Loucy (cell line): ENCODE measurements around the gene OTUD5.

ENCODE experiments used
- H2AFZ ChIP-seq: fragments of 200-600 bp; sonication (generic); 2 replicates; pipeline ENCODE4 v1.6.0; 2016; ENCODE audit warnings: antibody characterized with exemption, mild to moderate bottlenecking, low read length, moderate library complexity
- H3F3A ChIP-seq: fragments of 200-600 bp; 2 replicates; pipeline ENCODE4 v1.6.0; 2016; ENCODE audit warnings: antibody characterized with exemption, low read depth, mild to moderate bottlenecking
- H3K27me3 ChIP-seq: fragments of 200-600 bp; sonication (generic); 2 replicates; pipeline ENCODE4 v1.6.1; 2014; ENCODE audit warnings: low read length, mild to moderate bottlenecking; ENCODE audit not compliant: insufficient read depth, poor library complexity, severe bottlenecking
- H3K36me3 ChIP-seq: fragments of 200-600 bp; sonication (generic); 2 replicates; pipeline ENCODE4 v1.6.1; 2016; ENCODE audit warnings: low read length; ENCODE audit not compliant: insufficient read depth
- H3K4me1 ChIP-seq: fragments of 200-600 bp; sonication (generic); 2 replicates; pipeline ENCODE4 v1.5.1; 2014; ENCODE audit warnings: low read length, mild to moderate bottlenecking; ENCODE audit not compliant: insufficient read depth, poor library complexity, severe bottlenecking
- H3K4me2 ChIP-seq: fragments of 200-600 bp; sonication (generic); 2 replicates; pipeline ENCODE4 v1.6.0; 2014; ENCODE audit warnings: antibody characterized with exemption, low read length, low read depth, mild to moderate bottlenecking; ENCODE audit not compliant: poor library complexity, severe bottlenecking
- H3K4me3 ChIP-seq: fragments of 200-600 bp; sonication (generic); 2 replicates; pipeline ENCODE4 v1.5.1; 2014; ENCODE audit warnings: low read length, mild to moderate bottlenecking, mixed read lengths; ENCODE audit not compliant: poor library complexity, severe bottlenecking
- H3K79me2 ChIP-seq: fragments of 200-600 bp; sonication (generic); 2 replicates; pipeline ENCODE4 v1.6.1; 2014; ENCODE audit warnings: low read length; ENCODE audit not compliant: insufficient read depth
- H3K9ac ChIP-seq: fragments of 200-600 bp; sonication (generic); 2 replicates; pipeline ENCODE4 v1.6.0; 2014; ENCODE audit warnings: mild to moderate bottlenecking, low read depth, low read length, moderate library complexity; ENCODE audit not compliant: poor library complexity, severe bottlenecking
- H3K9me2 ChIP-seq: fragments of 200-600 bp; sonication (generic); replicated peaks from 2 replicates; pipeline ENCODE4 v1.6.1; 2016; ENCODE audit warnings: low read depth, low read length, mixed read lengths
- H3K9me3 ChIP-seq: fragments of 200-600 bp; sonication (generic); 2 replicates; pipeline ENCODE4 v1.6.1; 2014; ENCODE audit warnings: mild to moderate bottlenecking, antibody characterized with exemption, low read length, low read depth; ENCODE audit not compliant: insufficient read depth
- H4K20me1 ChIP-seq: fragments of 200-600 bp; sonication (generic); 2 replicates; pipeline ENCODE4 v1.6.0; 2014; ENCODE audit warnings: antibody characterized with exemption, low read length, mild to moderate bottlenecking; ENCODE audit not compliant: insufficient read depth, poor library complexity, severe bottlenecking
- CTCF ChIP-seq: fragments of 200-600 bp; sonication (generic); conservative IDR thresholded peaks from 2 replicates; pipeline ENCODE4 v1.5.1; 2014; ENCODE audit warnings: mild to moderate bottlenecking, antibody characterized with exemption, low read length
- EZH2phosphoT487 ChIP-seq: fragments of 200-600 bp; IDR thresholded peaks from 2 replicates; pipeline ENCODE4 v1.6.1; 2018; ENCODE audit warnings: antibody characterized with exemption, mild to moderate bottlenecking, moderate library complexity, borderline replicate concordance

Gene OTUD5

DNA sequence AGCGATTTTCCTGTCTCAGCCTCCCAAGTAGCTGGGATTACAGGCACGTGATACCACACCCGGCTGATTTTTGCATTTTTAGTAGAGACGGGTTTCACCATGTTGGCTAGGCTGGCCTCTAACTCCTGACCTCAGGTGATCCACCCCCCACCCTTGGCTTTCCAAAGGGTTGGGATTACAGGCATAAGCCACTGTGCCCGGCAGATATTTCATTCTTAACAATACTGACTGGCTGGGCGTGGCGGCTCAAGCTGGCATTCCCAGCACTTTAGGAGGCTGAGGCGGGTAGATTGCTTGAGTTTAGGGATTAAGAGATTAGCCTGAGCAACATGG lies 58.4 kb downstream of the OTUD5 start:
- Histone ChIP-seq H3K4me2 (peak overlapping the region; percentile 73), H3K4me1 (no peaks in the 10 kb centered on the region), H3K9me2 (no peaks in the 10 kb centered on the region), H3K79me2 (peaks cover 39% of the 10 kb centered on the region), H2AFZ (no peak overlapping the region), H3K27me3 (no peaks in the 10 kb centered on the region), H3K9me3 (no peaks in the 10 kb centered on the region), H3K36me3 (peaks cover 7% of the 10 kb centered on the region; the same call in 1 of the 2 replicates), H3K9ac (no peak overlapping the region), H3F3A (no peaks in the 10 kb centered on the region), H4K20me1 (peaks cover 24% of the 10 kb centered on the region), H3K4me3 (peak overlapping the region; percentile 96)
- TF ChIP-seq CTCF = no peak
- no peak for TF ChIP-seq EZH2phosphoT487

- Histone ChIP-seq H3F3A (no peaks in the 10 kb centered on the region), H3K4me1 (no peaks in the 10 kb centered on the region), H3K79me2 (peaks cover 39% of the 10 kb centered on the region), H3K27me3 (no peaks in the 10 kb centered on the region), H4K20me1 (peaks cover 24% of the 10 kb centered on the region), H3K4me2 (peak within 1 kb of the TSS; percentile 73), H3K36me3 (no peaks in the 10 kb centered on the region; the same call in 1 of the 2 replicates), H3K9me2 (no peaks in the 10 kb centered on the region), H3K9ac (peak within 1 kb of the TSS; percentile 97), H3K4me3 (peak within 1 kb of the TSS; percentile 96), H2AFZ (peak within 1 kb of the TSS; percentile 87), H3K9me3 (no peaks in the 10 kb centered on the region)
- TF ChIP-seq CTCF = no peak
- TF ChIP-seq EZH2phosphoT487 = no peak
These were observed 59.6 kb downstream of the OTUD5 start, which contains the start of the genes PQBP1 and TIMM17B for GRCh38 chrX:48897625-48898306. Gene PQBP1, plus strand, starts transcription at chrX:48897930. Its CDS starts 580 bp downstream, at chrX:48898510. Gene TIMM17B, minus strand, starts transcription at chrX:48897768. Its CDS starts 19 bp downstream, at chrX:48897749.

GRCh38 chrX:48897157-48897624 lies 60.2 kb downstream of the OTUD5 start:
- Histone ChIP-seq H3K4me2 (peak overlapping the region; percentile 73), H3K9me3 (no peaks in the 10 kb centered on the region), H2AFZ (peak overlapping the region; percentile 87), H4K20me1 (peaks cover 24% of the 10 kb centered on the region), H3K9ac (peak overlapping the region; percentile 97), H3K4me3 (peak overlapping the region; percentile 96), H3K79me2 (peaks cover 39% of the 10 kb centered on the region), H3K4me1 (no peaks in the 10 kb centered on the region), H3K9me2 (no peaks in the 10 kb centered on the region), H3K36me3 (no peaks in the 10 kb centered on the region; the same call in 1 of the 2 replicates), H3K27me3 (no peaks in the 10 kb centered on the region), H3F3A (no peaks in the 10 kb centered on the region)
- no peak for TF ChIP-seq EZH2phosphoT487
- TF ChIP-seq CTCF = no peak
